KMS-11 (cell line): ENCODE results near the gene PPP2R3A.
"Not testable (repeated sequence)": the region's sequence is repeated elsewhere in the genome, so short reads cannot be mapped to it uniquely, and the experiment has no call there.

Experiments
- H2AFZ ChIP-seq: fragments of 200-600 bp; sonication (generic); 2 replicates; pipeline ENCODE4 v1.6.1; 2016; ENCODE audit warnings: antibody characterized with exemption, mixed run types, low read depth
- H3K27ac ChIP-seq: fragments of 200-600 bp; sonication (generic); 2 replicates; pipeline ENCODE4 v1.6.1; 2016; ENCODE audit warnings: mild to moderate bottlenecking, mixed run types
- H3K27me3 ChIP-seq: fragments of 200-600 bp; sonication (generic); 2 replicates; pipeline ENCODE4 v1.6.1; 2017; ENCODE audit warnings: mild to moderate bottlenecking, low read depth, mixed run types, moderate library complexity; ENCODE audit not compliant: insufficient read depth
- H3K36me3 ChIP-seq: fragments of 200-600 bp; sonication (generic); 2 replicates; pipeline ENCODE4 v1.6.1; 2017; ENCODE audit warnings: mild to moderate bottlenecking, mixed run types; ENCODE audit not compliant: insufficient read depth
- H3K4me1 ChIP-seq: fragments of 200-600 bp; sonication (generic); 2 replicates; pipeline ENCODE4 v1.6.1; 2016; ENCODE audit warnings: mild to moderate bottlenecking, low read depth, mixed run types; ENCODE audit not compliant: poor library complexity, severe bottlenecking
- H3K4me2 ChIP-seq: fragments of 200-600 bp; sonication (generic); 2 replicates; pipeline ENCODE4 v1.7.0; 2016; ENCODE audit warnings: mild to moderate bottlenecking, mixed run types
- H3K4me3 ChIP-seq: fragments of 200-600 bp; sonication (generic); IDR thresholded peaks from 2 replicates; pipeline ENCODE4 v1.6.1; 2017; ENCODE audit warnings: low read depth, low read length, mixed read lengths; ENCODE audit not compliant: insufficient read depth
- H3K79me2 ChIP-seq: fragments of 200-600 bp; sonication (generic); 2 replicates; pipeline ENCODE4 v1.6.1; 2016; ENCODE audit warnings: low read depth, mixed run types; ENCODE audit not compliant: insufficient read depth
- H3K9ac ChIP-seq: fragments of 200-600 bp; sonication (generic); 2 replicates; pipeline ENCODE4 v1.6.1; 2016; ENCODE audit warnings: mild to moderate bottlenecking, mixed run types
- H4K20me1 ChIP-seq: fragments of 200-600 bp; sonication (generic); 2 replicates; pipeline ENCODE4 v1.6.1; 2016; ENCODE audit warnings: mild to moderate bottlenecking, mixed run types; ENCODE audit not compliant: insufficient read depth
- CTCF ChIP-seq: fragments of 200-600 bp; sonication (generic); conservative IDR thresholded peaks from 2 replicates; pipeline ENCODE4 v1.6.1; 2017; ENCODE audit warnings: low read depth, mild to moderate bottlenecking, antibody characterized with exemption, low read length, moderate library complexity, mixed read lengths

The PPP2R3A gene

GRCh38 chr3:136166507-136166906 lies 201.0 kb downstream of the PPP2R3A start:
- no peaks in the 10 kb centered on the region for H3K27me3 ChIP-seq

DNA sequence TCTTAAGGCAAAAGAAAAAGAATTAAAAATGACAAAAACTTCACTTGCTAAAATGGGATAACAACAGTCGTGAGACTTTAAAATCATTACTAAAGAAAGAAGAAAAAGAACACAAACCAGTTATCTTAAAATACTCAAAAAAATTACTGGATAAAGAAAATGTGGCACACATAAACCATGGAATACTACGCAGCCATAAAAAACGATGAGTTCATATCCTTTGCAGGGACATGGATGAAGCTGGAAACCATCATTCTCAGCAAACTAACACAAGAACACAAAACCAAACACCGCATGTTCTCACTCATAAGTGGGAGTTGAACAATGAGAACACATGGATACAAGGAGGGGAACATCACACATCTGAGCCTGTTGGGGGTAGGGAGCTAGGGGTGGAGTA lies 202.7 kb downstream of the PPP2R3A start:
- not testable (repeated sequence) for H3K4me3 ChIP-seq, H3K27me3 ChIP-seq, H2AFZ ChIP-seq, H3K9ac ChIP-seq, H3K4me2 ChIP-seq, H3K36me3 ChIP-seq, H3K27ac ChIP-seq
- peaks cover 84% of the 10 kb centered on the region for H4K20me1 ChIP-seq
- peaks cover 42% of the 10 kb centered on the region for H3K4me1 ChIP-seq
- H3K79me2 ChIP-seq = peaks cover 99% of the 10 kb centered on the region

More at GRCh38 chr3:136166507-136166906, 201.0 kb downstream of the PPP2R3A start:
- Histone ChIP-seq H3K9ac (no peak overlapping the region), H3K4me1 (peaks cover 35% of the 10 kb centered on the region), H3K27ac (no peak overlapping the region), H3K79me2 (peaks cover 99% of the 10 kb centered on the region), H3K36me3 (no peaks in the 10 kb centered on the region), H3K4me2 (no peak overlapping the region), H4K20me1 (peaks cover 81% of the 10 kb centered on the region), H2AFZ (no peak overlapping the region), H3K4me3 (no peak overlapping the region)
- TF ChIP-seq CTCF = no peak

GRCh38 chr3:136171097-136171542 lies 205.6 kb downstream of the PPP2R3A start:
- Histone ChIP-seq H3K36me3 (no peaks in the 10 kb centered on the region), H3K9ac (no peak overlapping the region), H2AFZ (no peak overlapping the region), H3K4me3 (no peak overlapping the region), H3K27me3 (no peaks in the 10 kb centered on the region), H4K20me1 (peaks cover 91% of the 10 kb centered on the region), H3K4me2 (no peak overlapping the region), H3K4me1 (peaks cover 25% of the 10 kb centered on the region), H3K79me2 (peaks cover 99% of the 10 kb centered on the region), H3K27ac (no peak overlapping the region; the same call in 1 of the 2 replicates)
- TF ChIP-seq CTCF = no peak

DNA sequence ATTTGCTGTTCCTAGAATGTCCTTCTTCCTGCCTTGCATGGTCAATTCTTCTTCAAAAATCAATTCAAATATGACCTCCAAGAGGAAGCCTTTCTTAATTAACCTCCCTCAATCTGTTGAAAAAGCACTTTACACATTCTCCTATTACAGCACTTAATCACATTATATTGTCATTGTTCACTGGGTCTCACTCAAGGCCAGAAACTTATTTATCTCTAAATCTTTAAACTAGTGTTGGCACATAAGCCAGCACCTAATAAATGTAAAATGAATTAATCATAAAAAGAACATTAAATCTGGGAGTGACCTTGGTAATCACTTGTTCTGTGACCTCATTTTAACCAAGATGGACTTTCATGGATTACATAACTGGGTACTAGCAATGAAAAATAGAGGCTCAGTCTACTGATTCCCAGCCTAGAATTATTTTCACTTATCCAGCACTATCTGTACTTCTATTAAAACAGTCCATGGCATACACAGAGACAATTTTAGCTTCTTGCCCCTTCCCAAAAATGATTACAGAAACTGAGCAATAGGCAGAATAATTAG lies 208.5 kb downstream of the PPP2R3A start:
- TF ChIP-seq CTCF = no peak
- Histone ChIP-seq H2AFZ (no peak overlapping the region), H3K79me2 (peaks cover 99% of the 10 kb centered on the region), H3K36me3 (no peaks in the 10 kb centered on the region), H3K9ac (no peak overlapping the region), H3K4me3 (no peak overlapping the region), H4K20me1 (peaks cover 96% of the 10 kb centered on the region), H3K4me1 (peaks cover 16% of the 10 kb centered on the region), H3K27me3 (no peaks in the 10 kb centered on the region), H3K4me2 (no peak overlapping the region), H3K27ac (no peak overlapping the region)

GRCh38 chr3:136177876-136178275 lies 212.3 kb downstream of the PPP2R3A start:
- TF ChIP-seq CTCF = no peak
- Histone ChIP-seq H3K4me1 (peaks cover 24% of the 10 kb centered on the region), H3K4me2 (no peak overlapping the region), H3K36me3 (no peaks in the 10 kb centered on the region), H3K27ac (no peak overlapping the region), H2AFZ (no peak overlapping the region), H3K9ac (no peak overlapping the region), H3K4me3 (no peak overlapping the region), H3K27me3 (no peaks in the 10 kb centered on the region), H4K20me1 (peaks cover 94% of the 10 kb centered on the region), H3K79me2 (peaks cover 99% of the 10 kb centered on the region)
